Measurements from ENCODE around the gene DNAJC7. TPM values are rescaled to one million over a fixed set of nuclear protein-coding genes. Genes with fewer than 3 reads are reported as not detected.
"Not testable (repeated sequence)": the region's sequence is repeated elsewhere in the genome, so short reads cannot be mapped to it uniquely, and the experiment has no call there.

DNAJC7 gene
- total and polyA plus RNA-seq, 9 of the 15 experiments (the other 6 are each of a cell fraction or from before 2014, with no cell fraction given) = 85.8 to 262 (median 157) TPM

GRCh38 chr17:42010266-42010680 lies 7.0 kb downstream of the DNAJC7 start:
- TF ChIP-seq MAFG (tag; conservative IDR thresholded peaks at IDR 0.05) (peak; percentile 41; the same call in 1 of the 2 replicates), CEBPG (tag; conservative IDR thresholded peaks at IDR 0.05 in 1 of 2, IDR thresholded peaks at IDR 0.05 in 1 of 2) (peak in 1 of 2 experiments; percentile 24; a peak in 1 of 4 replicates), CEBPB (tag; IDR thresholded peaks at IDR 0.05) (peak; percentile 70), C11orf30 (IDR thresholded peaks at IDR 0.05; ENCODE audit: low read depth) (peak; percentile 67), ZNF316 (IDR thresholded peaks at IDR 0.05) (peak; percentile 84)
- H3K27ac ChIP-seq (ENCODE audit: extremely low read depth, low read depth, low read length); FAIRE-seq; DNase-seq (ENCODE audit: extremely low read depth in 1 of 4, low spot score in 3 of 4); H3K9ac ChIP-seq (ENCODE audit: insufficient read depth in 1 of 2, low read depth in 2 of 2, low read length in 2 of 2); in situ Hi-C loops (cut with MboI); H3K27me3 ChIP-seq (ENCODE audit: control insufficient read depth in 2 of 2, insufficient read depth in 2 of 2, low read length in 2 of 2); BruUV-seq (replicated peaks); H3K4me2 ChIP-seq (ENCODE audit: insufficient read depth, low read length); ATAC-seq; intact Hi-C loops (cut with micrococcal nuclease); H3K9me3 ChIP-seq (replicated peaks; ENCODE audit: control insufficient read depth, insufficient read depth, low read depth, low read length); H3K4me3 ChIP-seq; CTCF ChIA-PET (ENCODE audit: low intra/inter-chr PET ratio); H2AFZ ChIP-seq (ENCODE audit: low read depth, low read length); H3K9me1 ChIP-seq (ENCODE audit: control insufficient read depth, insufficient read depth, low read length); TF ChIP-seq CEBPG (CRISPR knock-in tag; IDR thresholded peaks at IDR 0.05): not testable (repeated sequence)
- Histone ChIP-seq H3K79me2 (ENCODE audit: control insufficient read depth, insufficient read depth, low read length) (peaks cover 98% of the 10 kb centered on the region), H4K20me1 (replicated peaks; ENCODE audit: control insufficient read depth, insufficient read depth, low read length) (peaks cover 22% of the 10 kb centered on the region), H3K4me1 (replicated peaks in 1 of 2; ENCODE audit: control insufficient read depth in 2 of 2, insufficient read depth in 2 of 2, low read length in 2 of 2) (peaks cover under 1 to 20% of the 10 kb centered on the region in 2 experiments; a peak in 3 of 5 replicates), H3K36me3 (ENCODE audit: control insufficient read depth, insufficient read depth, low read length) (peaks cover 55% of the 10 kb centered on the region)
- POLR2A ChIA-PET = interaction anchor here (0.9 to 3.3 kb wide), 2 partner anchors 8 to 13 kb away, joined by 3 to 11 read pairs; partner anchors contain the start of gene DNAJC7
- WGBS (ENCODE audit: insufficient coverage, low coverage, missing lambda C conversion rate) = 62% methylated on average over 8 of the region's 9 CpGs

- H3K27ac ChIP-seq (ENCODE audit: extremely low read depth, low read depth, low read length) = no peak overlapping the region
- no peak overlapping the region for H2AFZ ChIP-seq (ENCODE audit: low read depth, low read length)
- no peaks in the 10 kb centered on the region for H3K9me1 ChIP-seq (ENCODE audit: control insufficient read depth, insufficient read depth, low read length)
- H4K20me1 ChIP-seq (replicated peaks; ENCODE audit: control insufficient read depth, insufficient read depth, low read length) = peaks cover 30% of the 10 kb centered on the region
- no TSS peak for BruUV-seq (replicated peaks)
- no peaks in the 10 kb centered on the region for H3K9me3 ChIP-seq (replicated peaks; ENCODE audit: control insufficient read depth, insufficient read depth, low read depth, low read length)
- no peaks in the 10 kb centered on the region for H3K27me3 ChIP-seq (ENCODE audit: control insufficient read depth in 2 of 2, insufficient read depth in 2 of 2, low read length in 2 of 2)
- no peak overlapping the region for H3K4me2 ChIP-seq (ENCODE audit: insufficient read depth, low read length)
- intact Hi-C loops (cut with micrococcal nuclease) (no loop called here), in situ Hi-C loops (cut with MboI) (no loop called here)
- no peak overlapping the region for H3K9ac ChIP-seq (ENCODE audit: insufficient read depth in 1 of 2, low read depth in 2 of 2, low read length in 2 of 2)
- ChIA-PET POLR2A (interaction anchor here (0.6 to 3.3 kb wide), 3 partner anchors 9 to 280 kb away, joined by 3 to 11 read pairs (median 3); partner anchors contain the start of genes DNAJC7 and NKIRAS2), CTCF (ENCODE audit: low intra/inter-chr PET ratio) (interaction anchor here (0.5 kb wide), 1 partner anchor 61 kb away, joined by 3 read pairs; no protein-coding TSS in a partner anchor)
- H3K79me2 ChIP-seq (ENCODE audit: control insufficient read depth, insufficient read depth, low read length) = peaks cover 98% of the 10 kb centered on the region
- WGBS (ENCODE audit: insufficient coverage, low coverage, missing lambda C conversion rate) = 80% methylated on average over 4 of the region's 4 CpGs
- H3K36me3 ChIP-seq (ENCODE audit: control insufficient read depth, insufficient read depth, low read length) = peaks cover 54% of the 10 kb centered on the region
- peaks cover 0 to 17% of the 10 kb centered on the region in 2 experiments; a peak in 2 of 5 replicates for H3K4me1 ChIP-seq (replicated peaks in 1 of 2; ENCODE audit: control insufficient read depth in 2 of 2, insufficient read depth in 2 of 2, low read length in 2 of 2)
- no peak overlapping the region for H3K4me3 ChIP-seq
- no peak for TF ChIP-seq ATF2 (CRISPR knock-in tag; IDR thresholded peaks at IDR 0.05)
- TF ChIP-seq CTCF (IDR thresholded peaks at IDR 0.05 in 2 of 3, conservative IDR thresholded peaks at IDR 0.05 in 1 of 3; ENCODE audit: insufficient read depth in 2 of 3, low read depth in 1 of 3, low read length in 3 of 3) = peak; percentile 20 to 37 (median 24); a peak in 3 of 6 replicates
- FAIRE-seq (peak; percentile 49), DNase-seq (ENCODE audit: extremely low read depth in 1 of 4, low spot score in 3 of 4) (no peak), ATAC-seq (peak; percentile 79)
These were observed 8.1 kb downstream of the DNAJC7 start for GRCh38 chr17:42009170-42009569.
